OCI-LY1 (cell line): ENCODE data around the gene C4orf54.

Experiments
- H2AFZ ChIP-seq: fragments of 200-600 bp; sonication (generic), shearing (Covaris generic); 2 replicates; pipeline ENCODE4 v1.6.0; 2014; ENCODE audit warnings: antibody characterized with exemption, mild to moderate bottlenecking, low read length
- H3F3A ChIP-seq: fragments of 200-600 bp; sonication (generic), shearing (Covaris generic); 2 replicates; pipeline ENCODE4 v1.6.0; 2014; ENCODE audit warnings: mild to moderate bottlenecking, antibody characterized with exemption, low read length, moderate library complexity; ENCODE audit not compliant: insufficient read depth
- H3K27ac ChIP-seq: fragments of 200-600 bp; sonication (generic); 2 replicates; pipeline ENCODE4 v1.5.1; 2014; ENCODE audit warnings: low read length, mixed run types, mild to moderate bottlenecking, low read depth; ENCODE audit not compliant: poor library complexity, severe bottlenecking
- H3K27me3 ChIP-seq: fragments of 200-600 bp; sonication (generic); 2 replicates; pipeline ENCODE4 v1.6.0; 2014; ENCODE audit warnings: antibody characterized with exemption, mild to moderate bottlenecking, low read length, moderate library complexity; ENCODE audit not compliant: insufficient read depth
- H3K36me3 ChIP-seq: fragments of 200-600 bp; sonication (generic); 2 replicates; pipeline ENCODE4 v1.6.1; 2014; ENCODE audit warnings: mild to moderate bottlenecking, antibody characterized with exemption, low read length, moderate library complexity, mixed read lengths; ENCODE audit not compliant: insufficient read depth
- H3K4me1 ChIP-seq: fragments of 200-600 bp; sonication (generic); 2 replicates; pipeline ENCODE4 v1.5.1; 2014; ENCODE audit warnings: mild to moderate bottlenecking, low read length, moderate library complexity; ENCODE audit not compliant: insufficient read depth, severe bottlenecking
- H3K4me2 ChIP-seq: fragments of 200-600 bp; sonication (generic), shearing (Covaris generic); 2 replicates; pipeline ENCODE4 v1.6.1; 2014; ENCODE audit warnings: low read length
- H3K4me3 ChIP-seq: fragments of 200-600 bp; sonication (generic); 2 replicates; pipeline ENCODE4 v1.5.1; 2014; ENCODE audit warnings: low read length, low read depth, mild to moderate bottlenecking, mixed read lengths; ENCODE audit not compliant: poor library complexity, severe bottlenecking
- H3K79me2 ChIP-seq: fragments of 200-600 bp; shearing (Covaris generic); 2 replicates; pipeline ENCODE4 v1.6.1; 2016; ENCODE audit warnings: mixed run types, low read length, mixed read lengths; ENCODE audit not compliant: insufficient read depth
- H3K9ac ChIP-seq: fragments of 200-600 bp; sonication (generic), shearing (Covaris generic); 2 replicates; pipeline ENCODE4 v1.6.1; 2014; ENCODE audit warnings: mild to moderate bottlenecking, low read length, mixed read lengths
- H3K9me2 ChIP-seq: fragments of 200-600 bp; sonication (generic), shearing (Covaris generic); 2 replicates; pipeline ENCODE4 v1.6.1; 2014; ENCODE audit warnings: low read depth, mild to moderate bottlenecking, low read length, mixed read lengths
- H3K9me3 ChIP-seq: fragments of 200-600 bp; shearing (Covaris generic); 2 replicates; pipeline ENCODE4 v1.6.1; 2014; ENCODE audit warnings: low read length, mixed read lengths
- H4K20me1 ChIP-seq: fragments of 200-600 bp; sonication (generic), shearing (Covaris generic); 2 replicates; pipeline ENCODE4 v1.6.0; 2016; ENCODE audit warnings: mild to moderate bottlenecking, low read length; ENCODE audit not compliant: insufficient read depth
- EZH2 ChIP-seq: fragments of 200-600 bp; sonication (generic), shearing (Covaris generic); IDR thresholded peaks from 2 replicates; pipeline ENCODE4 v1.8.0; 2017; ENCODE audit warnings: borderline replicate concordance, mixed run types, mild to moderate bottlenecking, antibody characterized with exemption, low read length, moderate library complexity, mixed read lengths
- TF ChIP-seq, protein P1 (sequence below): fragments of 200-600 bp; sonication (generic), shearing (Covaris generic); IDR thresholded peaks from 2 replicates; pipeline ENCODE4 v1.5.1; 2017; ENCODE audit warnings: mild to moderate bottlenecking, antibody characterized with exemption, low read length, moderate library complexity, mixed read lengths

The C4orf54 gene

DNA sequence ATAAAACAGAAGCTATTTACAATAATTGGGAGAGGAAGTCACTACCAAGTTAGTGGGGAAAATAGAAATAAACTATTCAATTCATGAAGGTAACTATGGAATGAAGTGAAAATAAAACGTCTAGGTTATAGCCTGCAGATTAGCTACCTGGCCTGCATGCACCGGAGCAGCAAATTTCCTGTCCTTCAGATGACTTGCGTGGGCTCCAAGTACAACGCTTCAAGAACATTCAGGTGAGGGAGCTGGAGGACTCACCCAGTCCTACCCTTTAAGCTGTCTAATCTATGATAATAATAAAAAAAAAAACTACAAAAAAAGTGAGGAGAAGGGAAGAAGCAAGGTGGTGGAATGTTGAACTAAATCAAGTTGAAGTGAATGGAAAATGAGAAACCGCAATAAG is 13.2 kb downstream of the C4orf54 start:
- Histone ChIP-seq H3K36me3 (no peaks in the 10 kb centered on the region), H3K9me2 (no peaks in the 10 kb centered on the region), H3K9ac (no peak overlapping the region), H3K4me1 (peaks cover 14% of the 10 kb centered on the region), H3K27ac (no peak overlapping the region), H2AFZ (no peak overlapping the region), H3K4me3 (no peak overlapping the region), H3K4me2 (no peak overlapping the region), H3K27me3 (no peaks in the 10 kb centered on the region), H3F3A (no peaks in the 10 kb centered on the region), H3K79me2 (no peaks in the 10 kb centered on the region), H3K9me3 (no peaks in the 10 kb centered on the region), H4K20me1 (no peaks in the 10 kb centered on the region)
- TF ChIP-seq, protein P1, sequence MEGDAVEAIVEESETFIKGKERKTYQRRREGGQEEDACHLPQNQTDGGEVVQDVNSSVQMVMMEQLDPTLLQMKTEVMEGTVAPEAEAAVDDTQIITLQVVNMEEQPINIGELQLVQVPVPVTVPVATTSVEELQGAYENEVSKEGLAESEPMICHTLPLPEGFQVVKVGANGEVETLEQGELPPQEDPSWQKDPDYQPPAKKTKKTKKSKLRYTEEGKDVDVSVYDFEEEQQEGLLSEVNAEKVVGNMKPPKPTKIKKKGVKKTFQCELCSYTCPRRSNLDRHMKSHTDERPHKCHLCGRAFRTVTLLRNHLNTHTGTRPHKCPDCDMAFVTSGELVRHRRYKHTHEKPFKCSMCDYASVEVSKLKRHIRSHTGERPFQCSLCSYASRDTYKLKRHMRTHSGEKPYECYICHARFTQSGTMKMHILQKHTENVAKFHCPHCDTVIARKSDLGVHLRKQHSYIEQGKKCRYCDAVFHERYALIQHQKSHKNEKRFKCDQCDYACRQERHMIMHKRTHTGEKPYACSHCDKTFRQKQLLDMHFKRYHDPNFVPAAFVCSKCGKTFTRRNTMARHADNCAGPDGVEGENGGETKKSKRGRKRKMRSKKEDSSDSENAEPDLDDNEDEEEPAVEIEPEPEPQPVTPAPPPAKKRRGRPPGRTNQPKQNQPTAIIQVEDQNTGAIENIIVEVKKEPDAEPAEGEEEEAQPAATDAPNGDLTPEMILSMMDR: no peak
- no peak for TF ChIP-seq EZH2

DNA sequence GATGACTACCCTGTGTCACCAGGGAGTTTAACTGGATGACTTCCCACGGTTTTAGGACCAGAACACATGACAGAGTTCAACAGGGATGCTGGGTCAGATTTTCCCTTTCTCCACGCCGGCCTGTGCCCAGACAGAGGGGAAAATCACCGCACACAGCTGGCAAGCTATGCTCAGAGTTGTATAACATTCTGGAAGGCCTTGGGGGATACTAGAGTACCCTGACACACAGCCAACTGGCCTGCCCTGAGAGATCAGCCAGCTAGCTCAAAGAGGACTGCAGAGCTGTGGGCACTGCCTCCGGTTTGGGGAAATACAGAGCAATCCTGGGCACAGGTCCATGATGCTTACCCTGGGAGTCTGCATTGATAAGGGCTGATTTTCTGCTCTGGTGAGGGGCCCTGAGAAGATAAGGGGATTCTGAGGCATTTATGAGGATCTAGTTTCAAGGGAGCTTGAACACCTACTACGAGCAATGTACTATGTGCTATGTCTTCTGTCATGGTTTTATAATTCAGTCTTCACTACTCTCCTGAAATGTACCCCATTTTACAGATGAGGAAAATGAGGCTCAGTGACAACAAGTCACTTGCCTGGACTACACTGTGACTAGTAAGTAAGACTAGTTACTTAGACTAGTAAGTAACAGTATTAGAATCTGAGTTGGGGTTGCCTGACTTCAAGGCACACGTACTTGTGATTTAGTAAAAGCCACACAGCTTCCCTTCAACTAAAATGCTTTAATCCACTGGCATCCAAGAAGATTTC is 14.7 kb downstream of the C4orf54 start:
- H3K4me3 ChIP-seq: no peak overlapping the region
- TF ChIP-seq EZH2: no peak
- TF ChIP-seq, protein P1: no peak
- no peak overlapping the region for H2AFZ ChIP-seq
- H3F3A ChIP-seq: no peaks in the 10 kb centered on the region
- peaks cover 5% of the 10 kb centered on the region for H3K4me1 ChIP-seq
- no peaks in the 10 kb centered on the region for H3K27me3 ChIP-seq
- H3K36me3 ChIP-seq: no peaks in the 10 kb centered on the region
- H3K9ac ChIP-seq: no peak overlapping the region
- H3K9me2 ChIP-seq: no peaks in the 10 kb centered on the region
- H3K27ac ChIP-seq: no peak overlapping the region
- no peaks in the 10 kb centered on the region for H4K20me1 ChIP-seq
- no peak overlapping the region for H3K4me2 ChIP-seq
- H3K79me2 ChIP-seq: no peaks in the 10 kb centered on the region
- no peaks in the 10 kb centered on the region for H3K9me3 ChIP-seq

DNA sequence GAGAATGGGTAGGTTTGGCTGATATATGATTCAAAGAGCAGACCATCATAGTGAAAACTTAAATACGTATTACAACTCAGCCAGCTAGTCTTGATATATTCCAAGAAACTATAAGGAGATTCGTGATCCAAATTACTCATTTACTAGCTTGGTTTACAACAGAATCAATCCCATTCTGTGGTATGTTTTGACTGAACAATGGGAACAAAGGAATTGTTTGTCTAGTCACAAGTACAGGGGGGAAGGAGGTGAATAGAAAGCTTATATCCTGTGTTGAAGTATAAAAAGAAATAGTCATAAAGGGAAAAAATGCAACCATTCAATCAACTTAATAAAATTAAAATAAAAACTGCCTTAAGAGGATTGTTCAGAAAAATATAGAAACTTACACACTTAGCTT is 17.0 kb downstream of the C4orf54 start:
- H3K9me3 ChIP-seq: no peaks in the 10 kb centered on the region
- no peaks in the 10 kb centered on the region for H4K20me1 ChIP-seq
- H2AFZ ChIP-seq: no peak overlapping the region
- H3F3A ChIP-seq: no peaks in the 10 kb centered on the region
- H3K27ac ChIP-seq: no peak overlapping the region
- no peaks in the 10 kb centered on the region for H3K36me3 ChIP-seq
- H3K79me2 ChIP-seq: no peaks in the 10 kb centered on the region
- no peak overlapping the region for H3K4me3 ChIP-seq
- no peaks in the 10 kb centered on the region for H3K27me3 ChIP-seq
- no peaks in the 10 kb centered on the region for H3K9me2 ChIP-seq
- TF ChIP-seq, protein P1: no peak
- TF ChIP-seq EZH2: no peak
- no peaks in the 10 kb centered on the region for H3K4me1 ChIP-seq
- H3K4me2 ChIP-seq: no peak overlapping the region
- H3K9ac ChIP-seq: no peak overlapping the region
